Effector CD4-positive, alpha-beta T cell (primary cell): ENCODE data around the gene MYOM3.
A peak's percentile ranks its signal among the peaks of the same experiment; 100 is the strongest.

ENCODE experiments used
- DNase-seq: peaks from one replicate; pipeline ENCODE4 v3.0.0-alpha.2; 2020

MYOM3 gene

DNA sequence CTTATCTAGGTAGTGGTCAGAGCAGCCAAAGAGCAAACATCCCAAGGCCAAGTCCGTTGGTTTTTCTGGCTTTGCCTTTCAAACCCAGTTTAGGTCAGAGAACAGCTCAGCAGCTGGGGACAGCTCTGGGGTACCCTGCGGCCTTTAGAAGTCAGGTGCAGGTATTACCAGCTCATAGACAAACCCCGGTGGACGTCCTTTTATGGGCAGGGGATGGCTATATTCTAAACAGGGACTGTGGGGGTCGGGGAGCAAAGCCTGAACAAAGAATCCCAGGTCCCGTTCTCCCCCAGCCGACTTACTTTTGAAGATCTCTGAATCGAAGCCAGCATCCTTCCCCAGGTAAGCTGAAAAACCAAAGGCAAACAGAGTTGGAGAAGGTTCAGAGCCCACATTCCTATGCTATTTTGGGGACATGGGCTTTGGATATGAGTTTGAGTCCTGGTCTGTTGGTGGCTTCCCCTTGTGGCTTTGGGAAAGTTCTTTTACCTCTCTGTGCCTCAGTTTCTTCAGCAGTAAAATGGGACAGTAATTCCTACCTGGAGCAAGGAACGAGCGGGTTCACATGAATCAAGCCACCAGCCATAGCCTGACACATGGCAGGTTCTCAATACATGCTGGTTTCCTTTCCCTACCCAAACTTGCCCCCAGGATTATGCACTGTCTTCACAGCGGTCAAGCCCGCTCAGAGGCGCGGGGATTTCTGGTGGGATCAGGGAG is 16.6 kb downstream of the MYOM3 start:
- DNase-seq, result no peak

GRCh38 chr1:24094554-24094953 is 17.4 kb downstream of the MYOM3 start:
- no peak for DNase-seq

DNA sequence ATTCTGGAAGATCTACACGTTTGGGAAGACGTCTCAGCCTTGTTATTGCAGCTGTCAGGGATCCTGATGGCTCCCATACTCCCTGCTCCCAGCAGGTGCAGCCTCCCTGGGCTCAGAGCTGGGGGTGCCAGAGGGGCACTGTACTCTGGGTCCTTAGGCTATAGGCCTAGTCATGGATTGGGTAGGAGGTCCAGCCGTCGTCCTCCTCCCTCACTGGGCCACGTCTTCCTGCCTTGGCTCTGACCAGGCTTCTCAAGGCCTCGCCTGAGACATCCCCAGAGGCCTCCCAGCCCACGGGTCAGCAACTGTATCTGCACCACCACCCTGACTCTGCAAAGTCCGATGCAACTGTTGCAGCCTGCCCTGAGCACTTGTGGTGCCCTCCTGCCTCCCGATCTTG is 18.2 kb downstream of the MYOM3 start:
- DNase-seq, result no peak

- no peak for DNase-seq
Observed at GRCh38 chr1:24092979-24093378, 19.0 kb downstream of the MYOM3 start.

- DNase-seq, result no peak
Observed at GRCh38 chr1:24091971-24092482, 19.9 kb downstream of the MYOM3 start.

GRCh38 chr1:24090736-24091135 is 21.2 kb downstream of the MYOM3 start:
- DNase-seq, result no peak

DNA sequence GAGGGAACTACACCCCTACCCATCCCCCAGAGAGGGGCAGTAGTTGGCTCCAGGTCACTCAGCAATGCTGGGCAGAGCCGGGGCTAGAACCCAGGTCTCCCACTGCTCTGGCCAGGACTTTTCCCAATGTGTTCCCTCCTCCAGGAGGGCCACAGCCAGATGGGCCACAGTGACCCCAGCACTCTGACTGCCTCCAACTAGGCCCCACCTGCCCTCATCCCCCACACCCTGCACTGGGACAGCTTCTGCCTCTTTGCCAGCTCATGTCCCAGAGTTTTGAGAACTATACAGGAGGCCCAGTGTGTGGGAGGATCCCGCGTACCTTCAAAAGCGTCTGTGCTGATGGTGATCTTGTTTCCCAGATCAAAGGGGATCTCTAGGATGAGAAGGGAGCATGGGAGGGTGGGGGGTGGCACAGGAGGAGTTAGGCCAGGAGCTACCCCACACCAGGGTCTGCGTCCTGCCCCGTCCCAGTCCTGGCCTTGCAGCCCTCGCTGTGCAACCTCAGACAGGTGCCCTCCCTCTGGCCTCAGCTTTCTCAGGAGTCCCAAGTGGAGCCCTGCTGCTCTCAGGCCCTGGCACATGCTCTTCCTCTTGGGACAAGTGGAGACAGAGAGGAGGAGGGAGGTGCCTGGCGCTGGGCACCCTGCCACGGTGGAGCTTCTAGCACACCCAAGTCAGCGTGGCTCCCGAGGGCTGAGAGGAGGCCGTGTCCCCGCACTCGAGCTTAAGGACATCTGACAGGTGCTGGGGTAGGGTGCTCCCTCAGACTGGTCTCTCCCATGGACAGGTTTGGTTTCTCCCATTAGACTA is 22.0 kb downstream of the MYOM3 start:
- DNase-seq, result no peak

- no peak for DNase-seq
Observed at GRCh38 chr1:24089027-24089742, 22.8 kb downstream of the MYOM3 start.

- DNase-seq, result no peak
Observed at GRCh38 chr1:24086466-24086865, 25.5 kb downstream of the MYOM3 start.

DNA sequence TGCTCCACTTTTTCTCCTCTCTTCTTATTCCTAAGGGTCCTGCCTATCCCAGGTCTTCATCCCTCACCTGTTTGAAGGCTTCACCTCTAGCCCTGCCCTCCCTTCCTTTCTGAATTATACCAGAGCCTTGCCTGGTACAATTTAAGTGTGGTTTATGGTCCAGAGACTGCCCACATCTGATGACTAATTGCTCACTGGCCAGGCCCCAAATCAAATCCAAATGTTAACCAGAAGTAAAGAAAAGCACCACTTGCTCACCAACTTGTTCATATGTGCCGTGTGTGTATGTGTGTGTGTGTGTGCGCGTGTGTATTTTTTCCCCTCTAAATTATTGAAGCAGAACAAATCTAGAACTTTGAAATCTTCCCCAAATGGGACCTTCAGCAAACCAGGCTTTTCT is 26.4 kb downstream of the MYOM3 start:
- no peak for DNase-seq

GRCh38 chr1:24085007-24085406 is 26.9 kb downstream of the MYOM3 start:
- no peak for DNase-seq

DNA sequence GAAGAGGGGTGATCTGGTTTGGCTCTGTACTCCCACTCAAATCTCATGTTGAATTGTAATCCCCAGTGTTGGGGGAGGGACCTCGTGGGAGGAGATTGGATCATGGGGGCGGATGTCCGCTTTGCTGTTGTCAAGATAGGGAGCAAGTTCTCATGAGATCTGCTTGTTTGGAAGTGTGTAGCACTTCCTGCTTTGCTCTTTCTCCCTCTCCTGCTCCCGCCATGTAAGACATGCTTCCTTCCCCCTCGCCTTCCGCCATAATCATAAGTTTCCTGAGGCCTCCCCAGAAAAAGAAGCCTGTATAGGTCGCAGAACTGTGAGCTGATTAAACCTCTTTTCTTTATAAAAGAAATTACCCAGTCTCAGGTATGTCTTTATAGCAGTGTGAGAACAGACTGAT is 27.9 kb downstream of the MYOM3 start:
- DNase-seq, result no peak

DNA sequence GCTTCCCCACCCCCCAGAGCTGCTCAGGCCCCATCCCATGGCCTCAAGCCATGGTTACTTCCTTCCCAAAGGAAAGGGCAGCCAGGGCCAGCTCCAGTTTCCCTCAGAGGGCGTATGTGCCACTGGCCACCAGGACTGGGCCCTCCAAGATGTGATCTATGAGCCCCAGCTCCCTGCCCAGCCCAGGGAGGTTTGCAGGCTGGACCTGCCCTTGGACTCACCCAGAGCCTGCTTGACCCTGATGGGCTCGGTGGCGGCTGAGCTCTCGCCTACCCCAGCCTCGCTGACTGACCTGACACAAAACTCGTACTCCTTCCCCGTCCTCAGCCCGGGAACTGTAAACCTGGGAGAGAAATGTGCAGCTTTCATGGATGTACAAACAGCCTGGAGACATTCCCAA is 29.6 kb downstream of the MYOM3 start:
- DNase-seq, result no peak

GRCh38 chr1:24081190-24081589 is 30.7 kb downstream of the MYOM3 start:
- DNase-seq, result no peak

DNA sequence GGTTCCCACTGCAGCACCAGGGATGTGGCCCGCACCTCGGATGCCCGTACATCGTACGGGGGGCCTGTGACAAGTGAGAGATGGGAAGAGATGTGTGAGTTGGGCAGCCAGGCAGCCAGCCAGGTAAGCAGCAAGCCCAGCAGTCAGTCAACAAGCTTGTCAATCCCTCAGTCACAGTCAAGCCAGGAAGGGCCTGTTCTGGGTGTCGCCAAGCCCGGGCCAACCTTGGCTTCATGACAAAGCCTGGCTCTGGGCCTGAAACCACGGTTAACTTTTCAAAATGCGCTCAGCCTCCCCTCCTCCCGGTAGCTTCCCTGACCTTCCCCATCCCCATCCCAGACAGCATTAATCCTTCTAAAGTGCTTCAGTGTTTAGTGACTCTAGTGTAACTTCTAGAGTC is 31.8 kb downstream of the MYOM3 start:
- no peak for DNase-seq

- DNase-seq, result no peak
Observed at GRCh38 chr1:24077278-24077978, 34.5 kb downstream of the MYOM3 start.

DNA sequence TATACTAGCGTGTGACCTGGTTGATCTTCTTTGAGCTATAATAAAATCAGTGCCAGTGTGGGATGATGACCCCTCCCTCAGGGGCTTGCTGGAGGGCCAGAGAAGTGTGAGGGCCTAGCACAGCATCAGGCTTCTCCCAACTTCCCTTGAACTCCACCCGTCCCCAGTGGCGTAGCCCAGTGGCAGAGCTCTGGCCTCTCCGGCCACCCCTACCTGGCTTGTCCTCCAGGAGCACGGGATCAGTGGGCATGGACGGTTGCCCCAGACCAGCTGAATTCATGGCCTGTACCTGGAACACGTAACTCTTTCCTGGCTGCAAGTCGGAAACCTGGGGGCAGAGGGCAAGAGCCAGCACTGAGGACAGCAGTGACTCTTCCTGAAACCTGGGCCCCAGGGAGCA is 36.0 kb downstream of the MYOM3 start:
- no peak for DNase-seq

DNA sequence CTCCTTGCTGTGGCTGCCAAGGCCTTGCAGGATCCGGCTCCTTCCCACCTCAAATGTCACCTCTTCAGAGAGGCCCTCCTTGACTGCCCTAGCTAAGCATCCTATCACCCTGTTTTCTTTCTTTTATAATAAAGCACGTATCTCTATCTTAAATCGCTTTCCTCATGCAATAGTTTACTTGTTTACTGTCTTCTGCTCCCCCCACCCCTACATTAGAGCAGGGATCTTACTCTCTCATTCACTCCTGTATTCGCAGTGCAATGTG is 36.4 kb downstream of the MYOM3 start:
- DNase-seq, result no peak

DNA sequence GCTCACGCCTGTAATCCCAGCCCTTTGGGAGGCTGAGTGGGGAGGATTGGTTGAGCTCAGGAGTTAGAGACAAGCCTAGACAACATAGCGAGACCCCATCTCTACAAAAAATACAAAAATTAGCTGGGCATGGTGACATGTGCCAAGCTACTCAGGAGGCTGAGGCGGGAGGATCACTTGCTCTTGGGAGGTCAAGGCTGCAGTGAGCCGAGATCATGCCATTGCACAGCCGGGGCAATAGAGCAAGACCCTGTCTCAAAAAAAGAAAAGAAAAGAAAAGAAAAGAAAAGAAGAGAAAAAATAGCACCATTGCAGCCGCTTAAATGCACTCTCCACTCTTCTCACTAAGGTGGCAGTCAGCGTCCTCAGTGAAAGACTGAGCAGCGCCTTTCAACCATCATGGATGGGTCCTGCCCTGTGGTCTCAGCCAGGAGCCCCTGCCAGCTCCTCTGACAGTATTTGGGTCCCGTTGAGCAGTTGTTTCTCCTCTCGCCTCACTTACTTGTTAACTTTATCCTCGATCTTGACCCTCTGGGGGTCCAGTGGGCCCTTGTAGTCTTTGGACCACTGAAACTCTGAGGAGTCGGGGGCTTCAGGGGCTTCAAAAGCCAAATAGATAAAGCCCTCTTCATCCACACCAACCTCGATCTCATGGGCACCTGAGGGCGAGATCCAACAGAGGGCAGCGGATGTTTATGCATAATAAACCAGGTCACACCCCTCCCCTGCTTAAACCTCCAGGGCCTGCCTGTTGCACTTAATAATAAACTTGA is 36.9 kb downstream of the MYOM3 start:
- DNase-seq, result no peak

DNA sequence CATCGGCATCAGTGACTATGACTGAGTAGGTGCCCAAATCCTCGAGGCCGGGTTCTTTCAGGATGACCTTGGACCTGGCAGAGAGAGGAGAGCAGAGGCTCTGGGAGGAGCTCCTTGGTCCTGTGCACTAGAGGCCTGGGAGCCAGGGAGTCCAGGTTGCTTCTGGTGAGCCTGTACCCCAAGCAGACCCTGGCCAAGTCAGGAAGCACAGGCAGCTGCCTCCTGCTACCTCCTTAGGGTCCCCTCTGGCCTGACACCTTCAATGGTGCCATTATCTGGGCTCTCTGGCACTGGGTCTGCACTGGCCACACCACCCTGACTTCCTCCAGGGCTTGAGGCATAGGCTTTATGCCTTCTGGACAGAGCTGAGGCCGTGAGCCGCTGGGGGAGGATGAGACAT is 37.7 kb downstream of the MYOM3 start:
- no peak for DNase-seq

DNA sequence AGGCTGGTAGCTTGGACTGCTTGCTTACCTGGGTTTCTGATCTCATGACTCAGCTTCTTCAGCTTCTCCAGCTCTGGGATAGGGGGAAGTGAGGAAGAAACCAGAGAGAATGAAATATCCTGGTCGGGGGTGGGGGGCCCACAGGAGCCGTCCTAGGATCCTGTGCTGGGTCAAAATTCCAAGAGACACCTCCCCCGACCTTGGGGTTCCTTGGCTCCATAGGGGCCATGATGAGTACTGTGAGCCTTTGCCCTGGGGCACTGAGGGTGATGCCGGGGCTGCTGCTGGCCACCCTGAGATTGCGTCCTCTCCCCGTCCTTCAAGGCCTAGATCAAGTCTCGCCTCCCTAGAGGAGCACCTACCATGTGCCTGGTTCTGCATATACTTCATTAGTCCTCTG is 40.0 kb downstream of the MYOM3 start:
- DNase-seq, result no peak

GRCh38 chr1:24070821-24071393 is 41.0 kb downstream of the MYOM3 start:
- DNase-seq, result peak; percentile 57
